Endothelial cell of umbilical vein (primary cell): ENCODE measurements around the gene ANKRD13D.

ENCODE experiments used
- EZH2 ChIP-seq: IDR thresholded peaks from 2 replicates; pipeline ENCODE4 v1.6.1; 2012; ENCODE audit warnings: borderline replicate concordance, low read depth, mild to moderate bottlenecking, moderate library complexity, low read length, inconsistent platforms; ENCODE audit not compliant: severe bottlenecking
- FOS ChIP-seq: IDR thresholded peaks from 2 replicates; pipeline ENCODE4 v1.6.1; 2011; ENCODE audit warnings: mild to moderate bottlenecking, low read length, moderate library complexity, borderline replicate concordance; ENCODE audit not compliant: insufficient read depth
- GATA2 ChIP-seq: IDR thresholded peaks from 2 replicates; pipeline ENCODE4 v1.7.0; 2011; ENCODE audit warnings: low read depth, mild to moderate bottlenecking, moderate library complexity, mixed read lengths, low read length; ENCODE audit not compliant: insufficient read length, insufficient read depth
- POLR2AphosphoS5 ChIP-seq: IDR thresholded peaks from 2 replicates; pipeline ENCODE4 v1.6.1; 2012; ENCODE audit warnings: low read depth, mild to moderate bottlenecking, control low read depth, low read length, moderate library complexity; ENCODE audit not compliant: insufficient read depth
- TF ChIP-seq, protein P1 (sequence below), 2 donors: IDR thresholded peaks; 1 replicate in 1 of 2; 2 replicates in 1 of 2; pipeline ENCODE4 v1.5.1; 2011; ENCODE audit warnings: low read length in 2 of 2, mild to moderate bottlenecking in 2 of 2, moderate library complexity in 2 of 2, control low read depth in 1 of 2, inconsistent platforms in 1 of 2, low read depth in 1 of 2; ENCODE audit not compliant: insufficient read depth in 1 of 2; ENCODE audit errors: extremely low read depth in 1 of 2
- TF ChIP-seq, protein P2 (sequence below): IDR thresholded peaks from 2 replicates; pipeline ENCODE4 v1.6.1; 2011; ENCODE audit not compliant: insufficient read depth, insufficient read length

DNA sequence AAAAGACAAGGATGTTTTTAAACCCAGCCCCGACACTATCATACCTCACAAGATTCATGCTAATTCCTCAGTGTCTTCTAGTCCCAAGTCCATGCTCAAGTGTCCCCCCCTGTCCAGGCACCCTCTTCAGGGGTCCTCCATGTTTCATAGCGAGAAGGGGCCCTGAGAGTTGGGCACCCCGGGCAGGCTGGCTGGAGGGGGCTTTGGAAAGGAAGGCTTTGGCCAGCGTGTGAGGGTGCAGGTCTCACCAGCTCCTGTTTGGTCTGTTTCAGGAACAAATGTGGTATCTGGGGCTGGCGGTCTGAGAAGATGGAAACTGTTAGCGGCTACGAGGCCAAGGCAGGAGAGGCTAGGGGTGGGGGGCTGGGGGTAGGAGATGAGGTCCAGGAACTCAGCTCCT, 9.7 kb downstream of the ANKRD13D start:
- TF ChIP-seq, protein P1, sequence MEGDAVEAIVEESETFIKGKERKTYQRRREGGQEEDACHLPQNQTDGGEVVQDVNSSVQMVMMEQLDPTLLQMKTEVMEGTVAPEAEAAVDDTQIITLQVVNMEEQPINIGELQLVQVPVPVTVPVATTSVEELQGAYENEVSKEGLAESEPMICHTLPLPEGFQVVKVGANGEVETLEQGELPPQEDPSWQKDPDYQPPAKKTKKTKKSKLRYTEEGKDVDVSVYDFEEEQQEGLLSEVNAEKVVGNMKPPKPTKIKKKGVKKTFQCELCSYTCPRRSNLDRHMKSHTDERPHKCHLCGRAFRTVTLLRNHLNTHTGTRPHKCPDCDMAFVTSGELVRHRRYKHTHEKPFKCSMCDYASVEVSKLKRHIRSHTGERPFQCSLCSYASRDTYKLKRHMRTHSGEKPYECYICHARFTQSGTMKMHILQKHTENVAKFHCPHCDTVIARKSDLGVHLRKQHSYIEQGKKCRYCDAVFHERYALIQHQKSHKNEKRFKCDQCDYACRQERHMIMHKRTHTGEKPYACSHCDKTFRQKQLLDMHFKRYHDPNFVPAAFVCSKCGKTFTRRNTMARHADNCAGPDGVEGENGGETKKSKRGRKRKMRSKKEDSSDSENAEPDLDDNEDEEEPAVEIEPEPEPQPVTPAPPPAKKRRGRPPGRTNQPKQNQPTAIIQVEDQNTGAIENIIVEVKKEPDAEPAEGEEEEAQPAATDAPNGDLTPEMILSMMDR (IDR thresholded peaks at IDR 0.05; ENCODE audit: extremely low read depth in 1 of 2, insufficient read depth in 1 of 2, low read depth in 1 of 2, low read length in 2 of 2), result no peak
- TF ChIP-seq POLR2AphosphoS5 (no peak), FOS (no peak), EZH2 (no peak), GATA2 (no peak)
- TF ChIP-seq, protein P2, sequence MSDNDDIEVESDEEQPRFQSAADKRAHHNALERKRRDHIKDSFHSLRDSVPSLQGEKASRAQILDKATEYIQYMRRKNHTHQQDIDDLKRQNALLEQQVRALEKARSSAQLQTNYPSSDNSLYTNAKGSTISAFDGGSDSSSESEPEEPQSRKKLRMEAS, result no peak
